Testis (tissue), 2 donors: ENCODE measurements around the gene NBDY.
"Not testable (repeated sequence)": the region's sequence is repeated elsewhere in the genome, so short reads cannot be mapped to it uniquely, and the experiment has no call there.

Experiments
- POLR2A ChIP-seq: fragments of 450-650 bp; IDR thresholded peaks from one replicate; pipeline ENCODE4 v1.6.1; 2017; ENCODE audit warnings: antibody characterized with exemption, mild to moderate bottlenecking, moderate library complexity
- TF ChIP-seq, protein P1 (sequence below), 3 experiments: fragments of 450-650 bp in 2 of 3; fragments of 200-600 bp in 1 of 3; sonication (generic) in 1 of 3; IDR thresholded peaks; one replicate each; pipeline ENCODE4 v1.5.1; 2016 to 2019; ENCODE audit warnings: antibody characterized with exemption in 3 of 3, mild to moderate bottlenecking in 2 of 3, moderate library complexity in 1 of 3

DNA sequence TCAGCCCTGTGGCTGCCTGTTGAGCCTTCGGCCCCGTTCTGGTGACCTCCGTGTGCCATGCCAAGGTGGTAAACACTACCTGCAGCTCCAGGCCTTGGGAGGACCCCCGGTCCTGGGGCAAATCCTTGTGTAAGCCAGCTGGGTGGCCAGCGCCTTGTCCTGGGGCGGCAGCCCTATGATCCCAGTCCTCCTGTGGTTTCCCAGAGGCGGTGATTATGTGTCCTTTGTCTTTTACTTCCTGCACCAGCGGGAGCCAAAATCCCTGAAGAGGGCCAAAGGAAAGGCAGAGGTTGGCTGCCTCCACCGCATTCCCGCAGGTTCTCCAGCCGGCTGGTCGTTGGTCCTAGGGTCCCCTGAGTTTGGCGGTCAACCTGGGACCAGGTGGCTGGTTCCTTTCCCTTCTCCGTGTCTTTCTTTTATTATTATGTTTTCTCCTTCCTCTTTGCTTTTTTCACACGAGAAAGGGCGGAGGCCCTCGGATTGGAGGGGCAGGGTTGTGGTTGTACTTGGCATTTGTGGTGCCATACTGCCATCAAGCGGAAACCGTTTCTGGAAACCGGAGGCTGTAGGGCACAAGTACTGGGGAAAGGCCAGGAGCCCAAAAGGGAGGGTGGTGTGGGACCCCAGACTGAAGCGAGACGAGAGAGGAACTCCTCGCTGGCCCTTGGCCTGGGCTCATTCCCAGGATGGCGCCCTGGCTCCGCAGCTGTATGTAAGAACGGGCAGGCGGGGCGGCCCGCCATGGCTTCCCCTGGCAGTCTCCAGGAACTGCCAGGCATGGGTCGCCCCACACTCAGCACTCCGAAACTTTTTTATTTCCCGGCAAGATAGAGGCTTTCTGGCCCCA is 43.9 kb downstream of the NBDY start:
- TF ChIP-seq, protein P1, sequence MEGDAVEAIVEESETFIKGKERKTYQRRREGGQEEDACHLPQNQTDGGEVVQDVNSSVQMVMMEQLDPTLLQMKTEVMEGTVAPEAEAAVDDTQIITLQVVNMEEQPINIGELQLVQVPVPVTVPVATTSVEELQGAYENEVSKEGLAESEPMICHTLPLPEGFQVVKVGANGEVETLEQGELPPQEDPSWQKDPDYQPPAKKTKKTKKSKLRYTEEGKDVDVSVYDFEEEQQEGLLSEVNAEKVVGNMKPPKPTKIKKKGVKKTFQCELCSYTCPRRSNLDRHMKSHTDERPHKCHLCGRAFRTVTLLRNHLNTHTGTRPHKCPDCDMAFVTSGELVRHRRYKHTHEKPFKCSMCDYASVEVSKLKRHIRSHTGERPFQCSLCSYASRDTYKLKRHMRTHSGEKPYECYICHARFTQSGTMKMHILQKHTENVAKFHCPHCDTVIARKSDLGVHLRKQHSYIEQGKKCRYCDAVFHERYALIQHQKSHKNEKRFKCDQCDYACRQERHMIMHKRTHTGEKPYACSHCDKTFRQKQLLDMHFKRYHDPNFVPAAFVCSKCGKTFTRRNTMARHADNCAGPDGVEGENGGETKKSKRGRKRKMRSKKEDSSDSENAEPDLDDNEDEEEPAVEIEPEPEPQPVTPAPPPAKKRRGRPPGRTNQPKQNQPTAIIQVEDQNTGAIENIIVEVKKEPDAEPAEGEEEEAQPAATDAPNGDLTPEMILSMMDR (IDR thresholded peaks at IDR 0.05): not testable (repeated sequence)
- TF ChIP-seq POLR2A: not testable (repeated sequence)
